ENCODE data around the gene CACNA1D.
"Not testable (repeated sequence)": the region's sequence is repeated elsewhere in the genome, so short reads cannot be mapped to it uniquely, and the experiment has no call there.

Gene CACNA1D

DNA sequence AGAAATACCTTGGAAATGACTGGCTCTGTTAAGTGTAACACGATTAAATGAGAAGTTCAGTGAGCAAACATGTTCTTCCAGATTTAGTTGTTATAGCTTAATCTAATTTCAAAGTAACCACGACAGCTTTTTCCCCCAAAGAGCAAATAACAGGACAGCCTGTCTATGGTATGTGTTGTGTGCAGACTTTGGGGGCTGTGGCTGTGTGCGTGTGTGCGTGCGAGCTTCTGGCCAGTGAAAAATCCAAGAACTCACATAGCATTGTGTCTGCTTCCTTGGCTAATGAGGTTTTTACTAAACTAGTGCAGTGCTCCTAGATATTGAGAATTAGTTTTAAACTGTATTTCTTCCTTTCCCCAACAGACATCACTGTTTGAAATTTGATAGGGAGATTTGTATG is 167.1 kb downstream of the CACNA1D start:
- Histone ChIP-seq H3K36me3 (ENCODE audit: control insufficient read depth in 1 of 2, insufficient read depth in 2 of 2, low read length in 2 of 2) (peaks cover 0 to 3% of the 10 kb centered on the region in 2 donors), H3K4me3 (ENCODE audit: low read depth in 1 of 2, low read length in 2 of 2) (no peak overlapping the region), H3K27ac (ENCODE audit: low read length) (no peak overlapping the region), H3K27me3 (ENCODE audit: low read depth, low read length) (no peaks in the 10 kb centered on the region), H3K4me1 (ENCODE audit: control insufficient read depth in 1 of 2, insufficient read depth in 2 of 2, low read length in 2 of 2) (no peaks in the 10 kb centered on the region), H3K9me3 (ENCODE audit: control insufficient read depth in 1 of 2, low read length in 2 of 2) (peaks cover 2 to 4% of the 10 kb centered on the region in 2 donors)

DNA sequence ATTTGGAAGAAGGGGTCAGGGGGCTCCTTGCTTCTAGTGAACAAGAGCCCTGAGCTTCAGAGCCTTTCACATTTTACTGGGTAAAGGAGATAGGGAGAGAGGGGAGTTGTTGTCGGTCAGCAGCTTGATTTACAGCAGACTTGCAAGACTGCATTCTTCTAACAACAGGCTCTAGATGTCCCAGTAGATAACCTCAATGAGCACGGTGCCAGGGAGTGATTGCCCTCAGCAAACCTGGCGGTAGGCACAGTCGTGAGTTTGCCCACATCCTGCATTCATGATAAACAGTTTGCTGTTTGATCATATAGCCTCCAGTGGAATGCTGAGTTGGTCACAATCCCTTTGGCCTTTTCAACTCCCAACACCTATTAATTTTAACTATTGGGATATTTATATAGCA is 170.4 kb downstream of the CACNA1D start:
- not testable (repeated sequence) for H3K9me3 ChIP-seq (ENCODE audit: control insufficient read depth in 1 of 2, low read length in 2 of 2); H3K27me3 ChIP-seq (ENCODE audit: low read depth, low read length); H3K4me3 ChIP-seq (ENCODE audit: low read depth in 1 of 2, low read length in 2 of 2); H3K4me1 ChIP-seq (ENCODE audit: control insufficient read depth in 1 of 2, insufficient read depth in 2 of 2, low read length in 2 of 2); H3K27ac ChIP-seq (ENCODE audit: low read length); H3K36me3 ChIP-seq (ENCODE audit: control insufficient read depth in 1 of 2, insufficient read depth in 2 of 2, low read length in 2 of 2)

DNA sequence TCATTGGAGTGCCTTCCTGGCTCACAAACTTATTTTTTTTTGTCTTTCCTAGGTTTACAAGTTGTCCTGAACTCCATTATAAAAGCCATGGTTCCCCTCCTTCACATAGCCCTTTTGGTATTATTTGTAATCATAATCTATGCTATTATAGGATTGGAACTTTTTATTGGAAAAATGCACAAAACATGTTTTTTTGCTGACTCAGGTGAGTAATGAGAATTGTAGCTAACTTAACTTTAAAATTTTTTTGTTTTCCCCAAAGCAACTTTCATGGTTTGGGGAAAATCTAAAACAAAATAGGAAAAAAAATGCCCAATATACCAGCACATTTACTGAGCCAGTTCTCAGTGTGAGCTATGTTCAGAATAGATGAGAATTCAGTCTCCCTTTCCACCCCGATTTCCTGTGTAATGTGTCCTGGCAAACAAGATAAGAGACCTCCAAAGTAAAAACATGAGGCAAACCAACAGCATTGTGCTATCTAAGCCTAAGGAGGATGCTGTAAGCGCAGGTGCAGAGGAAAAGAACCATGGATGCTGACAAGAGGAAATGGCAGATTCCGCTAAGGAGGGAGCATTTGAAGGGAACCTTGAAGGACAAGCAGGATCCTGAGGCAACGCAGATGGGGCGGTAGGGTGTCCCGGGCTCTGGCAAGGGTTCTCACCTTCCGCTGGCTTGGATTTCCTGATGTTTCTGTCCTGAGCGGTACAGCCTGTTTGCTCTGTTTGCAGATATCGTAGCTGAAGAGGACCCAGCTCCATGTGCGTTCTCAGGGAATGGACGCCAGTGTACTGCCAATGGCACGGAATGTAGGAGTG is 171.4 kb downstream of the CACNA1D start:
- H3K36me3 ChIP-seq (ENCODE audit: control insufficient read depth in 1 of 2, insufficient read depth in 2 of 2, low read length in 2 of 2) = peaks cover 0 to 3% of the 10 kb centered on the region in 2 donors
- H3K9me3 ChIP-seq (ENCODE audit: control insufficient read depth in 1 of 2, low read length in 2 of 2) = peaks cover 2 to 4% of the 10 kb centered on the region in 2 donors
- H3K4me1 ChIP-seq (ENCODE audit: control insufficient read depth in 1 of 2, insufficient read depth in 2 of 2, low read length in 2 of 2) = no peaks in the 10 kb centered on the region
- H3K27me3 ChIP-seq (ENCODE audit: low read depth, low read length) = no peaks in the 10 kb centered on the region
- no peak overlapping the region for H3K4me3 ChIP-seq (ENCODE audit: low read depth in 1 of 2, low read length in 2 of 2)
- no peak overlapping the region for H3K27ac ChIP-seq (ENCODE audit: low read length)

DNA sequence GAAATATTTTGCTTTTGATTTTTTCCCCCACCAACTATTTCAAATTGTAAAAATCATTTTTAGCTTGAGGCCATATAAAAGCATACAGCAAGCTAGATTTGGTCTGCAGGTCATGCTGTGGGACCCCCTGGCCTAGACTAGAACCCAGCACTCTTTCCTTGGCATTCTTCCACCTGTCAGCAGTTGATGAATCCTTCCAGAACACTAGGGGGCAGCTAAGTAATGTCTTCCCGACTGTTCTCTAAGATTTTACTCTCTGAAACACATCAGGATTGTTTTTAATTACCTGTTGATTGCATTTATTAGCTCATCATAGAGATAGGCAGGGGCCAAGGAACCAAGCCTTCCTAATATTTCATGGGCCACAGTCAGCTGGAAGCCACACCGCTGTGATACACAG is 174.5 kb downstream of the CACNA1D start:
- Histone ChIP-seq H3K36me3 (ENCODE audit: control insufficient read depth in 1 of 2, insufficient read depth in 2 of 2, low read length in 2 of 2) (no peaks in the 10 kb centered on the region), H3K4me3 (ENCODE audit: low read depth in 1 of 2, low read length in 2 of 2) (no peak overlapping the region), H3K27ac (ENCODE audit: low read length) (no peak overlapping the region), H3K9me3 (ENCODE audit: control insufficient read depth in 1 of 2, low read length in 2 of 2) (no peaks in the 10 kb centered on the region), H3K27me3 (ENCODE audit: low read depth, low read length) (no peaks in the 10 kb centered on the region), H3K4me1 (ENCODE audit: control insufficient read depth in 1 of 2, insufficient read depth in 2 of 2, low read length in 2 of 2) (no peaks in the 10 kb centered on the region)

DNA sequence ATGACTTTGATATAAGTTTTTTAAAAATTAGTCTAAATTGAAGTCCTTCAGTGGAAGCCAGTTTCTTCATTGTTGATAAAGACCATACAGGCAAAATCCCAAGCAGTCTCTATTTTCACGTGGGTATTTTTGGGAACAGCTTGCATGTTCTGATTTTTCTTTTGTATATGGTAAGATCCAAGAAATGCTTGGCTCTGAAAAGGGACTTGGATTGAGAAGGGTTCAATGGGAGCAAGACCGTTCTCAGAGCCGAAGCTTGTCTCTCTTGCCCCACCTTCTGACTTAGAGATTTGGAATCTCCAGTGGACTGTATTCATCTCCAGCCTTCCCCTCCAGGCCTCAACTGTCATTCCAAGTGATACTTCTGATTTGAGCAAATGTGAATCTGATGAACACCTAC is 176.3 kb downstream of the CACNA1D start:
- H3K36me3 ChIP-seq (ENCODE audit: control insufficient read depth in 1 of 2, insufficient read depth in 2 of 2, low read length in 2 of 2) = no peaks in the 10 kb centered on the region
- no peaks in the 10 kb centered on the region for H3K4me1 ChIP-seq (ENCODE audit: control insufficient read depth in 1 of 2, insufficient read depth in 2 of 2, low read length in 2 of 2)
- no peak overlapping the region for H3K27ac ChIP-seq (ENCODE audit: low read length)
- no peaks in the 10 kb centered on the region for H3K27me3 ChIP-seq (ENCODE audit: low read depth, low read length)
- H3K9me3 ChIP-seq (ENCODE audit: control insufficient read depth in 1 of 2, low read length in 2 of 2) = no peaks in the 10 kb centered on the region
- no peak overlapping the region for H3K4me3 ChIP-seq (ENCODE audit: low read depth in 1 of 2, low read length in 2 of 2)

DNA sequence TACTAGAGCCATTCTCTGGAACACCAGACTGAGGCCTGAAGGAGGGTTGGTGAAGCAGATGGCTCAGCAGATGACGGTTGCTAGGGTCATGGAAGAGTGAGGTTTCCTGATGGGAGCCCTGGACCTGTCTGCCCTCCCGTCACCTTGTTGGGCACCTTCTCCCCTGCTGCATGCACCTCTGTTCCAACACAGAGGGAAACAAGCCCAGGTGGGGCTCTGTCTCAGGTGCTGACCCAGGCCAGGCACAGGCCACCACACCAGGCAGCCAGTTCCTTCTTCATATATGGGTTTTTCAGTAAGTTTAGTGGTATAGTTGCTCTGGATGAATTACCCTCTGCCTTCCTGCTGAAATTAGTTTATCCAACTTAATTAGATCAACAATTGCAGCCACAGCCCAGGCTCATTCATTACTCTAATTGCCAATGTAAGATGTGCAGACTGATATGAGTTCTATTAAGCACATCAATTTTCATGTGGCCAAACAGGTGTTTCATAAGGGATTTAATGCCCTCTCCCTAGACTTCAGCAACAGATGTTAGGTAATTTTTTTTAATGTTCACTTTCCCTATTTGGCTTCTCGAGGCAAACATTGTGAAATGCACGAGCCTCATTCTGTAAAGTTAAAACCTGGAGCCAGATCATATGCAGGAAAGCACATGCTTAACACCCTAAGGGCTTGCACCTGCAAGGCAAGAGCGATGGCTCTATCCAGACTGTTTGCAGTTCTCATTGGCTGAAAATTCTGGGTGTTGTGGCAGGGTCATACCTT is 177.0 kb downstream of the CACNA1D start:
- Histone ChIP-seq H3K27me3 (ENCODE audit: low read depth, low read length) (no peaks in the 10 kb centered on the region), H3K4me1 (ENCODE audit: control insufficient read depth in 1 of 2, insufficient read depth in 2 of 2, low read length in 2 of 2) (no peaks in the 10 kb centered on the region), H3K27ac (ENCODE audit: low read length) (no peak overlapping the region), H3K36me3 (ENCODE audit: control insufficient read depth in 1 of 2, insufficient read depth in 2 of 2, low read length in 2 of 2) (no peaks in the 10 kb centered on the region), H3K9me3 (ENCODE audit: control insufficient read depth in 1 of 2, low read length in 2 of 2) (no peaks in the 10 kb centered on the region), H3K4me3 (ENCODE audit: low read depth in 1 of 2, low read length in 2 of 2) (no peak overlapping the region)

DNA sequence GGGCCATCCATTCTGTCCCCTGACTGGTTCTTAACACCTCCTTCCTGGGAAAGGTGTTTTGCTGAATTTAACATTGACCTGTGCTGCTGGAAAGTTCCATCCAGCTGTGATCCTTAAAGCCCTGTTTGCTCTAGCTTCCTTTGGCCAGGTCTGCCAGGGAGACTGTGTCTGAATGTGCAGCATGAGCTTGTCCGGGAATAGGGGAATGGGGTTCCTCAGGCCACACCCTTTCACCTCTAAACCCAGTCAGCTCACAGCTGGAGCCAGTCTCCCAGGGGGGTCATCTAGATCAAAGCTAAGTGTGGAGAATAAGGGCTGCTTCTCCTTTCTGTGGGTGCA is 177.5 kb downstream of the CACNA1D start:
- no peak overlapping the region for H3K27ac ChIP-seq (ENCODE audit: low read length)
- no peaks in the 10 kb centered on the region for H3K4me1 ChIP-seq (ENCODE audit: control insufficient read depth in 1 of 2, insufficient read depth in 2 of 2, low read length in 2 of 2)
- no peaks in the 10 kb centered on the region for H3K27me3 ChIP-seq (ENCODE audit: low read depth, low read length)
- no peaks in the 10 kb centered on the region for H3K36me3 ChIP-seq (ENCODE audit: control insufficient read depth in 1 of 2, insufficient read depth in 2 of 2, low read length in 2 of 2)
- H3K4me3 ChIP-seq (ENCODE audit: low read depth in 1 of 2, low read length in 2 of 2) = no peak overlapping the region
- no peaks in the 10 kb centered on the region for H3K9me3 ChIP-seq (ENCODE audit: control insufficient read depth in 1 of 2, low read length in 2 of 2)

DNA sequence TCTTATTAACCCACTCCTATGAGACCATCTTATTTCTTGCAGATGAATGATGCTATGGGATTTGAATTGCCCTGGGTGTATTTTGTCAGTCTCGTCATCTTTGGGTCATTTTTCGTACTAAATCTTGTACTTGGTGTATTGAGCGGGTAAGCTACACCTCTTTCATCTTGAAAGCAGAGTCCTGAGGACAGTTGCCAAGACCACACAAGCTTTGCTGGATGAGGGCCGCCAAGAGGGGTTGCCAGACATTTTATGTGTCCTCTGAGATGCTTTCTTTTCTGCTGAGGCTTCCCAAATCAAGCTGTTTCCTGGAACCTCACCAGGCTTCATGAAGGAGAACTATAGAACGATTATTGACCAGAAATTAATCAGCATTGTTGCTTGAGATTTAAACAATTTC is 178.6 kb downstream of the CACNA1D start:
- Histone ChIP-seq H3K9me3 (ENCODE audit: control insufficient read depth in 1 of 2, low read length in 2 of 2) (no peaks in the 10 kb centered on the region), H3K27ac (ENCODE audit: low read length) (no peak overlapping the region), H3K4me3 (ENCODE audit: low read depth in 1 of 2, low read length in 2 of 2) (no peak overlapping the region), H3K36me3 (ENCODE audit: control insufficient read depth in 1 of 2, insufficient read depth in 2 of 2, low read length in 2 of 2) (no peaks in the 10 kb centered on the region), H3K4me1 (ENCODE audit: control insufficient read depth in 1 of 2, insufficient read depth in 2 of 2, low read length in 2 of 2) (no peaks in the 10 kb centered on the region), H3K27me3 (ENCODE audit: low read depth, low read length) (no peaks in the 10 kb centered on the region)

DNA sequence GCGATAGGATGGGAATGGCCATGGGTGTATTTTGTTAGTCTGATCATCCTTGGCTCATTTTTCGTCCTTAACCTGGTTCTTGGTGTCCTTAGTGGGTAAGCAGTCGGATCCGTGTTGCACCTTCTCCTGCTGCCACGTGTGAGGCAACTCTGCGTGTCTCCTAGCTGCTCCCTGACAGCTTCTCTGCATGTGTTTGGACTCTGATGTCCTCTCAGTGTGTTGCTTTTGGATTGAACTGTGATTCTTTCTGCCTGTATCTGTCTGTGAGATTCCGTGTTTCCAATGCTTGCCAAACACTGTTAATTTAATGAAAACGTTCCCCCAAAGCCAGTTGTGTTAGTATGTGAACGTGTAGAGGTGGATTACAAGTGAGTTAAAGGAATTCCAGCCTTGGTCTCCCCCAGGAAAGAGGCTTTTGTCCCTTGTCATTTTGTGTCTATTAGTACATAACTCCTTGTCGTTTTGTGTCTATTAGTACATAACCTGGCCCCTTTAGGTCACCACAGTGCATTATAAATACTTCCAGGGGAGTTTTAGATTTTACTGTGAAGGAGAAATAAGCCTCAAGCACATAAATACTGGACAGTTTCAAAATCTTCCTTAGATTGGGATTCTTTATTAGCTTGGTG is 179.4 kb downstream of the CACNA1D start:
- no peaks in the 10 kb centered on the region for H3K9me3 ChIP-seq (ENCODE audit: control insufficient read depth in 1 of 2, low read length in 2 of 2)
- no peaks in the 10 kb centered on the region for H3K36me3 ChIP-seq (ENCODE audit: control insufficient read depth in 1 of 2, insufficient read depth in 2 of 2, low read length in 2 of 2)
- no peak overlapping the region for H3K27ac ChIP-seq (ENCODE audit: low read length)
- H3K4me3 ChIP-seq (ENCODE audit: low read depth in 1 of 2, low read length in 2 of 2) = no peak overlapping the region
- no peaks in the 10 kb centered on the region for H3K4me1 ChIP-seq (ENCODE audit: control insufficient read depth in 1 of 2, insufficient read depth in 2 of 2, low read length in 2 of 2)
- H3K27me3 ChIP-seq (ENCODE audit: low read depth, low read length) = no peaks in the 10 kb centered on the region

DNA sequence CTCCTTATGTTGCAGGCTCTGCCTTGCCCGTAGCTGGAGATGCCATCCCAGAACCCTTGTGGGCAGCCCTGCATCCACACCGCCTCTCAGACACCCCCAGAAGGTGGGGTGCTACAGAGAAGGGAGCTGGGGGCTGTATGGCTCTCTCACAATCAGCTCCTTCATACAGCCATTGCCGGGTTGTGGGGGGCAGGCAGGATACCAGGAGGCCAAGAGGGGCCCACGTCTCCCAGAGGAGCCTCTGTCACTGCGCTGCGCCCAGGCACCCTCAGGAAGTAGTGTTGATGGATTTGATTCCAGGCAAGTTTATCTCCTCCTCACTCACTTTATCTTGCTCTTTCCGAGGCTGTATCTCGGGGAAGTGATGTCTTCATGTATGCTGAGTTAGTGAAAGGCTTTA is 180.2 kb downstream of the CACNA1D start:
- no peaks in the 10 kb centered on the region for H3K27me3 ChIP-seq (ENCODE audit: low read depth, low read length)
- H3K4me3 ChIP-seq (ENCODE audit: low read depth in 1 of 2, low read length in 2 of 2) = no peak overlapping the region
- H3K4me1 ChIP-seq (ENCODE audit: control insufficient read depth in 1 of 2, insufficient read depth in 2 of 2, low read length in 2 of 2) = peaks cover 0 to under 1% of the 10 kb centered on the region in 2 donors
- no peaks in the 10 kb centered on the region for H3K36me3 ChIP-seq (ENCODE audit: control insufficient read depth in 1 of 2, insufficient read depth in 2 of 2, low read length in 2 of 2)
- no peaks in the 10 kb centered on the region for H3K9me3 ChIP-seq (ENCODE audit: control insufficient read depth in 1 of 2, low read length in 2 of 2)
- no peak overlapping the region for H3K27ac ChIP-seq (ENCODE audit: low read length)

DNA sequence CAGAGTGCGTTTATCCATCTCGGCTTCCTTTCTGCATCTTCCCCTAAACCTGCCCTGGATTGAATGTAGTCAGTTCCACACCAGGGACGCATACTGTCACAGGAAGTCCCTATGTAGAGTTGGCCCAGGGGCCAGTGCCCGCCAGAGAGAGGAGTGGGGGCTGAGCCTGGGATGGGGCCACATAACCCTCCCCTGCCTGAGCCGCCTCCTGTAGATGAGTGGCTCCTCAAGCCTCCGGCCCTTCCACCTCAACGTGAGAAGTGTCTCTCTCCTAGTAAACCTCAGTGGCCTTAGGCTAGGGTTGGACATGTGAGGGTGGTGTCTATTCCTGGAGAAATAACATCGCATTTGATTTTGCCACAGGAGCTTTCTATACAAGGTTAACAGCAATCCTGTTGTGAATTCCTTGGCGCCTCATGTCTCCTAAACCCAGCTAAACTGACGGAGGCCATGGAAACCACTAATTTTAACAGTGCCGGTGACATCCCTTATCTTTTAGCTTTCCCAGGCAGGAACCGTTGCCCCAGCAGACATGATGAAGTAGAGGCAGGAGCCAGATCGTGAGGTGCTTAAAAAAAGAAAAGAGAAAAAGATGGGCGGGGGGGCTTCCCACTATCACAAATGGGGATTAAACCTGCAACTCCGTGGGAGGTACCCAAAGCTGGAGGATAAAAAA is 180.7 kb downstream of the CACNA1D start:
- Histone ChIP-seq H3K36me3 (ENCODE audit: control insufficient read depth in 1 of 2, insufficient read depth in 2 of 2, low read length in 2 of 2) (no peaks in the 10 kb centered on the region), H3K4me1 (ENCODE audit: control insufficient read depth in 1 of 2, insufficient read depth in 2 of 2, low read length in 2 of 2) (peaks cover 0 to 6% of the 10 kb centered on the region in 2 donors), H3K4me3 (ENCODE audit: low read depth in 1 of 2, low read length in 2 of 2) (no peak overlapping the region), H3K27ac (ENCODE audit: low read length) (no peak overlapping the region), H3K27me3 (ENCODE audit: low read depth, low read length) (no peaks in the 10 kb centered on the region), H3K9me3 (ENCODE audit: control insufficient read depth in 1 of 2, low read length in 2 of 2) (no peaks in the 10 kb centered on the region)

Measured in muscle layer of duodenum (tissue), 2 donors.